ENCODE data around the gene GLYATL1B. TPM values are rescaled to one million over a fixed set of nuclear protein-coding genes. Genes with fewer than 3 reads are reported as not detected.
A peak's percentile ranks its signal among the peaks of the same experiment; 100 is the strongest.

GLYATL1B gene
- total and polyA plus RNA-seq, 5 donors from 2014 or later, result not detected

GRCh38 chr11:59141673-59142460 is 55.8 kb downstream of the GLYATL1B start:
- Mint-ChIP-seq H3K9me3 (no peaks in the 10 kb centered on the region), H3K4me3 (peak overlapping the region; percentile 96 to 100 (median 99)), H3K27me3 (peaks cover 7% of the 10 kb centered on the region), H3K4me1 (peaks cover 34 to 56% (median 50%) of the 10 kb centered on the region in 4 donors), H3K36me3 (peaks cover 13% of the 10 kb centered on the region), H3K27ac (peak overlapping the region; percentile 97 to 99 (median 97))
- Histone ChIP-seq H3K27me3 (ENCODE audit: control insufficient read depth, insufficient read depth, low read length) (no peaks in the 10 kb centered on the region), H3K27ac (ENCODE audit: insufficient read depth, low read length, poor library complexity, severe bottlenecking) (peak overlapping the region; percentile 93), H3K4me3 (ENCODE audit: low read depth, low read length) (peak overlapping the region; percentile 97), H3K36me3 (ENCODE audit: control insufficient read depth, insufficient read depth, low read length) (peaks cover 11% of the 10 kb centered on the region), H3K4me1 (ENCODE audit: control insufficient read depth, insufficient read depth, low read length, poor library complexity, severe bottlenecking) (peaks cover 40% of the 10 kb centered on the region), H3K9me3 (ENCODE audit: control insufficient read depth in 2 of 2, low read length in 2 of 2) (no peaks in the 10 kb centered on the region)
- no peak for ATAC-seq (ENCODE audit: low read depth in 2 of 2)
- no peak for DNase-seq

GRCh38 chr11:59142530-59143507 is 56.7 kb downstream of the GLYATL1B start, which contains the start of gene FAM111A:
FAM111A (plus strand) TSS chr11:59142856; CDS start chr11:59148873, 6,017 bp downstream.
- peaks cover 15% of the 10 kb centered on the region for H3K36me3 ChIP-seq (ENCODE audit: control insufficient read depth, insufficient read depth, low read length)
- peak within 1 kb of the TSS; percentile 97 for H3K4me3 ChIP-seq (ENCODE audit: low read depth, low read length)
- peak within 1 kb of the TSS; percentile 93 for H3K27ac ChIP-seq (ENCODE audit: insufficient read depth, low read length, poor library complexity, severe bottlenecking)
- H3K27ac Mint-ChIP-seq, result peak within 1 kb of the TSS; percentile 97 to 99 (median 97)
- no peaks in the 10 kb centered on the region for H3K27me3 ChIP-seq (ENCODE audit: control insufficient read depth, insufficient read depth, low read length)
- H3K4me1 Mint-ChIP-seq, result peaks cover 42 to 62% (median 54%) of the 10 kb centered on the region in 4 donors
- no peaks in the 10 kb centered on the region for H3K9me3 ChIP-seq (ENCODE audit: control insufficient read depth in 2 of 2, low read length in 2 of 2)
- ATAC-seq (ENCODE audit: low read depth in 2 of 2) (peak; percentile 80 to 83), DNase-seq (peak; percentile 85 to 94 (median 87))
- H3K36me3 Mint-ChIP-seq, result peaks cover 11% of the 10 kb centered on the region
- H3K9me3 Mint-ChIP-seq, result no peaks in the 10 kb centered on the region
- H3K4me1 ChIP-seq (ENCODE audit: control insufficient read depth, insufficient read depth, low read length, poor library complexity, severe bottlenecking), result peaks cover 40% of the 10 kb centered on the region
- peaks cover 7% of the 10 kb centered on the region for H3K27me3 Mint-ChIP-seq
- peak within 1 kb of the TSS; percentile 96 to 100 (median 99) for H3K4me3 Mint-ChIP-seq

DNA sequence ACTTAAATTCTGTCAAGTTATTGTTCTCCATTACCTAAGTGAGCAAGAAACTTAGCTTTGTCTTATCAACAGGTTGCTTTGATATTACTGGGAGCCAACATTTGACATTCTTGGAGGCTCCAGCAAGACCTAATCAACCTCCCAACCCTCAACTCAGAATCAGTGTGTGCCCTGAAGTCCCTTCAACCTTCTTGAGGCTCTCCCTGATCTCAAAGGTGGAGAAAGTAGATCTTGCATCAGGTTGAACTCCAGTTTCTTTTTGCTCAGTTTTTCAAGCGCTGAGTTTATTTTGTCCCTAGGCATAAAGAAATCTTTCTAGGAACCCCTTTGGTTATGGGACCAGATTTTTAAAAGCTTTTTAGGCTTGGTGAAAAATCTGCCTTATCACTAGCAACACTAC is 58.0 kb downstream of the GLYATL1B start:
- H3K4me3 Mint-ChIP-seq, result peak overlapping the region; percentile 96 to 100 (median 99)
- H3K9me3 Mint-ChIP-seq, result no peaks in the 10 kb centered on the region
- peaks cover 7% of the 10 kb centered on the region for H3K27me3 Mint-ChIP-seq
- peaks cover 39 to 65% (median 54%) of the 10 kb centered on the region in 4 donors for H3K4me1 Mint-ChIP-seq
- no peaks in the 10 kb centered on the region for H3K9me3 ChIP-seq (ENCODE audit: control insufficient read depth in 2 of 2, low read length in 2 of 2)
- peaks cover 10% of the 10 kb centered on the region for H3K36me3 Mint-ChIP-seq
- H3K27ac Mint-ChIP-seq, result peak overlapping the region; percentile 97 to 99 (median 97)
- peaks cover 10% of the 10 kb centered on the region for H3K36me3 ChIP-seq (ENCODE audit: control insufficient read depth, insufficient read depth, low read length)
- ATAC-seq (ENCODE audit: low read depth in 2 of 2) (no peak), DNase-seq (peak in 1 of 3 donors; percentile 32)
- H3K27ac ChIP-seq (ENCODE audit: insufficient read depth, low read length, poor library complexity, severe bottlenecking), result peak overlapping the region; percentile 93
- H3K4me1 ChIP-seq (ENCODE audit: control insufficient read depth, insufficient read depth, low read length, poor library complexity, severe bottlenecking), result peaks cover 40% of the 10 kb centered on the region
- no peaks in the 10 kb centered on the region for H3K27me3 ChIP-seq (ENCODE audit: control insufficient read depth, insufficient read depth, low read length)
- H3K4me3 ChIP-seq (ENCODE audit: low read depth, low read length), result peak overlapping the region; percentile 97

Other genes starting within 250 kb of the GLYATL1B start
- not detected for gene GLYATL2, start 241.6 kb upstream of the GLYATL1B start, total RNA-seq
- not detected for gene GLYATL2, start 241.6 kb upstream of the GLYATL1B start, polyA plus RNA-seq
- gene GLYATL1, start 146.8 kb upstream of the GLYATL1B start, total RNA-seq, result not detected
- gene GLYATL1, start 146.8 kb upstream of the GLYATL1B start, polyA plus RNA-seq, result not detected
- 3.3 TPM for gene FAM111B, start 20.9 kb downstream of the GLYATL1B start, total RNA-seq
- 1 to 10 TPM in 2 of 4 donors, under 1 TPM in 2; 0.15 to 2.3 (median 1.0) TPM for gene FAM111B, start 20.9 kb downstream of the GLYATL1B start, polyA plus RNA-seq
- 73.4 TPM for gene FAM111A, start 56.5 kb downstream of the GLYATL1B start, total RNA-seq
- 10 to 100 TPM; 28.6 to 41.5 (median 32.8) TPM for gene FAM111A, start 56.5 kb downstream of the GLYATL1B start, polyA plus RNA-seq
- 1.0 TPM for gene DTX4, start 85.8 kb downstream of the GLYATL1B start, total RNA-seq
- under 1 TPM in 2 of 4 donors, not detected in 2; 0.11 to 0.25 TPM for gene DTX4, start 85.8 kb downstream of the GLYATL1B start, polyA plus RNA-seq
- gene MPEG1, start 126.6 kb downstream of the GLYATL1B start, total RNA-seq, result 0.07 TPM
- gene MPEG1, start 126.6 kb downstream of the GLYATL1B start, polyA plus RNA-seq, result 1 to 10 TPM in 1 of 4 donors, under 1 TPM in 2, not detected in 1; 0.17 to 1.8 (median 0.35) TPM